GM10248 (cell line): ENCODE results near the gene CBX5.

ENCODE experiments used
- CTCF ChIA-PET: fragments of 300-600 bp; sonication (Branson Sonifier 250); formaldehyde crosslinking; extraction: SDS; loops from one replicate; lab custom pipeline; 2021; ENCODE audit warnings: antibody characterized with exemption; lab: Yijun Ruan, JAX
- POLR2A ChIA-PET: fragments of 350-650 bp; sonication (Branson Sonifier 250); formaldehyde crosslinking; extraction: SDS; loops from one replicate; lab custom pipeline; 2020; ENCODE audit warnings: antibody characterized with exemption; lab: Yijun Ruan, JAX
- DNase-seq: peaks from one replicate; pipeline ENCODE4 v3.0.0; 2012; ENCODE audit errors: extremely low spot score
- CTCF ChIP-seq: IDR thresholded peaks from 2 replicates; pipeline ENCODE4 v1.5.1; 2012; ENCODE audit warnings: mild to moderate bottlenecking, low read depth; ENCODE audit errors: extremely low read depth, missing control alignments, control extremely low read depth

The CBX5 gene

GRCh38 chr12:54221402-54221984, 58.4 kb downstream of the CBX5 start:
- no peak for DNase-seq
- no peak for TF ChIP-seq CTCF
- POLR2A ChIA-PET, result no interaction called here
- CTCF ChIA-PET, result interaction anchor here (0.9 to 6.4 kb wide), 21 partner anchors 8 to 433 kb away, joined by 3 to 60 read pairs (median 7); partner anchors contain the start of gene COPZ1

GRCh38 chr12:54220567-54220966, 59.4 kb downstream of the CBX5 start:
- DNase-seq, result no peak
- ChIA-PET POLR2A (no interaction called here), CTCF (interaction anchor here (0.6 to 6.4 kb wide), 23 partner anchors 8 to 235 kb away, joined by 3 to 60 read pairs (median 6); partner anchors contain the start of gene COPZ1)
- TF ChIP-seq CTCF, result no peak

DNA sequence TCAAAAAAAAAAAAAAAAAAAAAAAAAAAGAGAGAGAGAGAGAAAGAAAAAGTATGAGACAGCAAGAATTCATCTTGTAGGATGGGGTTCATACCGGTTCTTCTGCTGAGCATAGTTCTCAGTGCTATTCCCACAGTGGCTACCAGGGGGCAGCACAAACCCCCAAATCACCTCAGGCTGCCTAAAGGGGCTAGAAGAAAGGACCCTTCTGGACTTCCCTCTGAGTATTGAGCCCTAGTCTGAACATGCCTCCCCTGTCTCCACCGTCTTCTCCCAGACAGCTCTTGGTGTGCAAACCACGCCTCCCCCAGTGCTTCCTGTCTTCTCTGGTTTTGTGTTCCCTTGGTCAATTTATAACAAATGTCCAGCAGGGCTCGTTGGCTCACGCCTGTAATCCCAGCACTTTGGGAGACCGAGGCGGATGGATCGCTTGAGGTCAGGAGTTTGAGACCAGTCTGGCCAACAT, 59.8 kb downstream of the CBX5 start:
- peak; percentile 89 for TF ChIP-seq CTCF
- CTCF ChIA-PET, result interaction anchor here (0.6 to 6.4 kb wide), 22 partner anchors 9 to 234 kb away, joined by 3 to 60 read pairs (median 6); partner anchors contain the start of gene COPZ1
- POLR2A ChIA-PET, result interaction anchor here (0.7 kb wide), 1 partner anchor 80 kb away, joined by 3 read pairs; the partner anchor contains the start of gene NFE2
- DNase-seq, result peak; percentile 69

GRCh38 chr12:54217774-54218241, 62.1 kb downstream of the CBX5 start:
- POLR2A ChIA-PET, result no interaction called here
- no peak for TF ChIP-seq CTCF
- no peak for DNase-seq
- CTCF ChIA-PET, result interaction anchor here (0.7 to 6.4 kb wide), 17 partner anchors 10 to 280 kb away, joined by 3 to 60 read pairs (median 5); partner anchors contain the start of genes HOXC5 and ZNF385A

GRCh38 chr12:54216797-54217661, 62.9 kb downstream of the CBX5 start:
- TF ChIP-seq CTCF, result peak; percentile 77
- peak; percentile 81 for DNase-seq
- ChIA-PET POLR2A (no interaction called here), CTCF (interaction anchor here (0.6 to 5.3 kb wide), 36 partner anchors 7 to 231 kb away, joined by 3 to 60 read pairs (median 6); partner anchors contain the start of genes HOXC10, HOXC5, SMUG1 and ZNF385A)
